Right kidney (tissue), 1 donor: ENCODE results near the gene MAVS.
A peak's percentile ranks its signal among the peaks of the same experiment; 100 is the strongest.
"Not testable (repeated sequence)": the region's sequence is repeated elsewhere in the genome, so short reads cannot be mapped to it uniquely, and the experiment has no call there.

Experiments used
- DNase-seq: peaks from one replicate; pipeline ENCODE4 v3.0.0-alpha.2; 2016

The MAVS gene

DNA sequence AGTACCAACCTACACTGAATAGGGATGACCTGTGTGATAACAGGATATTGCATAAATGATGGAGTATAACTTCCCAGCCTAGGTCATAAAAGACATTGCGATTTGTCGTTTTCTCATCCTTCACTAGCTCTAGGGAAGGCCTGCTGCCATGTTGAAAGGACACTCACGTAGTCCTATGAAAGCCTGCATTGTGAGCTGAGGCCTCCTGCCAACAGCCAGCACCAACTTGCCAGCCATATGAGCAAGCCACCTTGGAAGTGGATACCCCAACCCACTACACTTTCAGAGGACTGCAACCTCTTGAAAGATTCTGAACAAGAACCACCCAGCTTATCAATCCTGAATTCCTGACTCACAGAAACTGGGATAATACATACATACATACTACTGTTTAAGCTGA is 39.1 kb downstream of the MAVS start:
- no peak for DNase-seq

DNA sequence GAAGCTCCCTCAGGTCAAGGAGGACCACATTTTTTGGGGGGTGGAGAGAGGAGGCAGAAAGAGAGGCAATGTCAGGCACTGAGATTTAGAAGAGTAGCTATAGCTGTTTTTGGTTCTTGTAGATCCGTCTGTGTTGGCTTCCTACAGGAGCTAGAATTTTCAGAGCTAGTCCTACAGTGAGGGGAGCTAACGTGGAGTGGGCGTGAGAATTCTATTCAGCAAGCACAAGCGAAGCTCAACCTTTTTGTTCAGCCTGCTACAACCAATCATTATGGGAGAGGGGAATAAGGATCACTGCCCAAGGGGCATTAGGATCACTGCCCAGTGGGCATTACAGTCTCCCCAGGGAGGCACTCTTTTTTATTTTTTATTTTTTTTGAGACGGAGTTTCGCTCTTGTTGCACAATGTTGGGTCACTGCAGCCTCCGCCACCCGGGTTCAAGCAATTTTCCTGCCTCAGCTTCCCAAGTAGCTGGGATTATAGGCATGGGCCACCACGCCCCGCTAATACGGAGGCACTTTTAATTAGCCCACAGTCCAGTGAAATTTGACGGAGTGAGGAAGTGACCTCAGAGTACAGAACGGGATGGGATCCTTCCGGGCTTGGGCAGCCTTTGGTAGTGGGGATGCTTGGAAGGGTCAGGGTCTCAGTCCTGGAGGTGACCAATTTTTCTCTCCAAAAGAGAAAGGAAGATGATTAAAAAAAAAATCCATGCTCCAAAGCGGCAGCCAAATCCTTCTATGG is 41.4 kb downstream of the MAVS start:
- DNase-seq: no peak

DNA sequence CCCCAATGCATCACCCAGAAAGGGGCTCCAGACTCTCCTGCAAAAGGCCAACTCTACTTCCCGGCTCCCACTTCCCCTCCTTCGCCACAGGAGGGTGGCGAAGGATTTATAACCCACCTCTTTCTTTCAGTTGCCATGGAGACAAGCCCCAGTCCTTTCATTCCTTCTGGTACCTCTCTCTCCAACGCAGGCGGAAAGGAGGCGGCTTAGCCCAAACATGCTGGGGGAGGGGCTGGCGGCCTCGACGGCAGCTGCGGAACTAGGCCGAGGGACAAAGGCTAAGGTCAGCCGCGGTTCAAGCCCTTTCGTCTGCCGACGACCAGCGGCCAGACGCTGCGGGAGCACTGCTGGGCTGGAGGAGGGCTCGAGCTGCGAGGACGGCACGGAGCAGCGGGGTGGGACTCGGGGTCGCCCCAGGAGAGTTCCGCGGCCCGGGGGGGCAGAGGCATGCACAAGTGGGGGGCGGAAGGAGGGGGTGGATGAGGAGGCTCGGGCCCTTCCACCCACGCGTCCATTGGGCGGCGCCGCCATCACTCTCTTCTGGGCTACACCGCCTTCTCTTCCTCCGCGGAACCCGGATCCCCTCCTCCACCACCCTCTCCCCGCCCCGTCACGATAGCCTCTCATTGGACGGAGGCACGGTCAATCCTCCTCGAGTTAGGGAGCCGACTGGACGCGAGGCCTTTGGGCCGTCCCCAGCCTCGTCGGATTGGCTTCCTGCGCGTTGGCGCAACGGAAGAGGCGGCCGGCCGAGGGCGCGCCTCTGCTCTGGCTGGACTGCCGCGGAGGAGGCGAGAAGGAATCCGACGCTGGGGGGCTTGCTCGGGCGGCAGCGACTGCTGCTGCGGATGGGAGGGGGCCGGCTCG is 42.2 kb downstream of the MAVS start, which contains the start of gene PANK2:
TSS of gene PANK2 (plus strand) at position 766 of the 867 bp plus-strand sequence.
- DNase-seq: peak; percentile 92

DNA sequence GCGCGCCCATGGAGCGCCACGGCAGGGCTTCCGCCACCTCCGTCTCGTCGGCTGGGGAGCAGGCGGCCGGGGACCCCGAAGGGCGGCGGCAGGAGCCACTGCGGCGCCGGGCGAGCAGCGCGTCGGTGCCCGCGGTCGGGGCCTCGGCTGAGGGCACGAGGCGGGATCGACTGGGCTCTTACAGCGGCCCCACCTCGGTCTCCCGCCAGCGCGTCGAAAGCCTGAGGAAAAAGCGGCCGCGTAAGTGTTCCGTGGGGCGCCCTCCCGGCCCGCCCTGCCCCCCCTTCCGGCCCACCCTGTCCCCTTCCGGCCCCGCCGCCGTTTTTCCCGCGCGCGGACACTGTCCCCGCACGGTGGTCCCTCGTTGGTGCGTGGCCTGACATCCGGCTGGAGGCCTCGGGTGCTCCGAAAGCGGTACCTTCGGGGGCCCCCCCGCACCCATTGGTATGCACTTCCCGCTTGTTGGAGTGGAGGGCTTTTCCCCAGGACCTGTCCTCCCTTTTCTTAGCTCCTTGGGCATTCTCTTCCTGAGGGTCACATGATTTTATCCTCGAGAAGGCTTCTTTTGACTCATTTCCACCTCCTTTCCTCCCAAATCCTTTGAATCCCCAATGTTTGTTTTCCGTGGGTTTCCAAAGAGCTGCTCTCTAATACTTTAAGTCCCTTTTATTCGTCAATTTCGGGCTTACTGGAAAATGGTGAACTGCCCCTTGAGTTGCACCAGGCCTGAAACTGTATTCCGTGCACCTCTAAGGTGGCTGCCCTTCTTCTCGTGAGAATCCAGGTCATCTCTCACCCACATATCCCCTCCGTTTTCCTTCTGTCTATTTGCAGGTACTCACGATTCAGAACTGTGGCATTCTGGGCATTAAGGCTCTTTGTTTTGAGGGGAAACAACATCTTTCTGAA is 43.1 kb downstream of the MAVS start:
- peak; percentile 57 for DNase-seq

DNA sequence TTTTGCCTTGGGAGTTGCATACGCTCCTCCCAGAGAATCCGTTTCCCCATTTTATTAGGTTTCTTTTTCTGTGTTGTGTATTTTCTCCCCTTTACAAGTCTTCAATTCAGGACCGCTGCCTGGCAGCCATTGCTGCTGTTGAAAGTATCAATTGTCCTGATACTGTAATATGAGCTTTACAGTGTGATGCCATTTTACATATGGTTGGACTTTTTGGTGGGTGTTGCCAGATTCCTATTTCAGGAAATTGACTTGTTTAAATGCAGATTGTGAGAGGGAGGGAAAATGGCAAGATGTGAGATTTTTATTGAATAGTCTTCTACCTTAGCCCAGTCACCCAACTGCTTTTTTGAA is 43.7 kb downstream of the MAVS start:
- no peak for DNase-seq

DNA sequence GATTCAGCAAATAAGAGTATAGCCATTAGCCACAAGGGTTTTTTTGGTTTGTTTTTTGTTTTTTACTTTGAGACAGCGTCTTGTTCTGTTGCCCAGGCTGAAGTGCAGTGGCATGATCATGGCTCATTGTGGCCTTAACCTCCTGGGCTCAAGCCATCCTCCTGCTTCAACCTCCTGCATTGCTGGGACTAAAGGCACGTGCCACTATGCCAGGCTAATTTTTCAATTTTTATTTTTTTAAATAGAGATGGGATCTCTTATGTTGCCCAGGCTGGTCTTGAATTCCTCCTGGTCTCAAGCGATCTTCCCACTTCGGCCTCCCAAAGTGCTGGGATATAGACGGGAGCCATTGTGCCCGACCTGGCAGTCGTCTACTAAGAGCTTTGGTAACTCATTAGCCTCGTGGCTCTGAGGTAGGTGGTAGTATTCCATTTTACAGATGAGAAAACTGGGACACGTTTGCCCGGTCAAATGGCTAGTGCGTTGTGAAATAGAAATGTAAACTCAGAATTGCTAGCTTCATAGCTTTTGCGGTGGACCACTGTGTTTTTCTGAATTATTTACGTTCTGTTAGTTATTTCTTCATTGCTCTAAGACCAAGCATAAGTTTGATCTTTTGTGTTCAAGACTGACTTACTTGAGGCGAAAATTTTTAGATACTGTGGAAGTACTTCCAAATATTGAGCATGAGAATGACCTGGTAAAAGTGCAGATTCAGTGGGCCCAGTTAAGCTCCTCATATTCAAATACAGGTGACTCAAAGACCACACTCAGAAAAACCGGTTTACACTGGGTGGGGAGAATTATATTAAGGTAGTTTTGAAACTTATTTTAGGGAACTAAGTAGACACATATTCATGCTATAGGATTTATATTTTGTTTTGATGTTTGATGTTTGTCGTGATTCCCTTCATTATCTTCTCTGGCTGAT is 44.6 kb downstream of the MAVS start:
- no peak for DNase-seq

DNA sequence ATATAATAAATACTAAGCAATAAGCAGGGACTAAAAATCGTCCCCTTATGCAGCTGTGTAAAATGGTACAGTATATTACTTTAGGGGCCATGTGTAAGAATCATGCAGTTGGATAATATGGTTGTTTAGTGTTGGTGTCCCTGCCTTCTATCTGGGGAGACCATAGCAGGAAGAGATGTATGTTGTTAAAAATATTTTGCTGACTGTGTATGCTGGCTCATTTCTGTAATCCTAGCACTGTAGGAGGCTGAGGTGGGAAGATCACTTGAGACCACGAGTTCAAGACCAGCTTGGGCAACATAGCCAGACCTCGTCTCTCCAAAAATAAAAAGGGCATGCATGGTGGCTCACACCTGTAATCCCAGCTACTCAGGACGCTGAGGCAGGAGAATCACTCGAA is 48.2 kb downstream of the MAVS start:
- DNase-seq: no peak

DNA sequence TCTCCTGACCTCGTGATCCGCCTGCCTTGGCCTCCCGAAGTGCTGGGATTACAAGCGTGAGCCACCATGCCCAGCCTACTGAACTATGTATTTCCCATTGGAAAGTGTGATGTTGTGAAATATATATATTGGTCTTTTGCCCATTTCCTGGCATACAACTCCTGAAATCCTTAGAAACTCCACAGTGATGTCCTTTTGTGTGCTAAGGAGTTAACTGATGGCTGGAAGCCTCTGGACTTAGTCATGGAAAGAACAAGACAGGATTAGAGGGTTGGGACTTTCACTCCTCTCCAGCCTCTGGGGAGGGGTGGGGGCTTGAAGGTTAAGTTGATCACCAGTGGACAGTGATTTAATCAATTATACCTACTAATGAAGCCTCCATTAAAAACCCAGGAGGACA is 49.7 kb downstream of the MAVS start:
- DNase-seq: no peak

DNA sequence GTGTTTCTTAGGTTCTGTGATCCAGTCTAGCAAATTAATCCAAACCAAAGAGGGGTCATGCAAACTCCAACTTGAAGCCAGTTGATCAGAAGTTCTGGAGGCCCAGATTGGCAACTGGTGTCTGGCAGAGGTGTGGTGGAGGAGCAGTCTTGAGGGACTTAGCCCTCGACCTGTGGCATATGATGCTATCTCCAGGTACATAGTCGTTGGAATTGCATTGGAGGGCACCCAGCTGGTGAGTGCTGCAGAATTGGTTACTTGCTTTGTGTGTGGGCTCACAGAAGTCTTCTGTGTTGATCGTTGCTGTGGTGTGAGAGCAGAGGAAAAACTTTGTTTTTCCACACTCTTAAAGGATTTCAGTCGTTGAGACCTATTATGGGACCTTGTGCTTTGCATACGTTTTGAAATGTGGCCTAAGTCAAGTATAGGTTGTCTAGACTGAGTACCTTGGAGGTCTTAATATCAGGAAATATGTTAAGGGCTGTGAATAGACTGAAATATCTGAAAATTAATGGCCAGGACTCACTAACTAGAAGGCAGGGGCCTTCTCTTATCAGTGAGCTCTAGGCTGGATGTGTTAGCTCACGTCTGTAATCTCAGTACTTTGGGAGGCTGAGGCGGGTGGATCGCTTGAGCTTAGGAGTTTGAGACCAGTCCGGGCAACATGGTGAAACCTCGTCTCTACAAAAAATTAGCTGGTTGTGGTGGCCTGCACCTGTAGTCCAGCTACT is 50.4 kb downstream of the MAVS start:
- DNase-seq: no peak

DNA sequence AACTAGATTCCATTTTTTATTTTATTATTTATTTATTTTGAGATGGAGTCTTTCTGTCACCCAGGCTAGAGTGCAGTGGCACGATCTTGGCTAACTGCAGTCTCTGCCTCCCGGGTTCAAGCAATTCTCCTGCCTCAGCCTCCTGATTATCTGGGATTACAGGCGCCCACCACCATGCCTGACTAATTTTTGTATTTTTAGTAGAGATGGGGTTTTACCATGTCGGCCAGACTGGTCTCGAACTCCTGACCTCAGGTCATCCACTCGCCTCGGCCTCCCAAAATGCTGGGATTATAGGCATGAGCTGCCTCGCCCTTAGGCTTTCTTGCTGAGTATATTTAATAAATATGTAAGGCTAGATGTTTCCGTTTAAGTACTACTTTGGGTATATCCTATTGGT is 51.5 kb downstream of the MAVS start:
- DNase-seq: not testable (repeated sequence)

DNA sequence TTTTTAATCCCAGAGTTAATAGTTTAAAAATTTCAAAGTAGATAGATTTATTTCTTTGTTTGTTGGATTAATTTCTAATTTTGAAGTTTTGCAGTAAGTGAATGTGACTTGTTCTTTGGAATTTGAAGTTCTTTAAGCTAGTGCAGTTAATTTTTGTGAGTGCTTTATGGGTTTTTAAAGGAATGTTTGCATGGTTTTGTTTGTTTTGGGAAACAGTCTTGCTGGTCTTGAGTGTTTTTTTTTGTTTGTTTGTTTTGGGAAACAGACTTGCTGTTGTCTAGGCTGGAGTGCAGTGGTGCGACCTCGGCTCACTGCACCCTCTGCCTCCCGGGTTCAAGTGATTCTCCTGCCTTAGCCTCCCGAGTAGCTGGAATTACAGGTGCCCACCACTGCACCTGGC is 52.0 kb downstream of the MAVS start:
- DNase-seq: no peak

DNA sequence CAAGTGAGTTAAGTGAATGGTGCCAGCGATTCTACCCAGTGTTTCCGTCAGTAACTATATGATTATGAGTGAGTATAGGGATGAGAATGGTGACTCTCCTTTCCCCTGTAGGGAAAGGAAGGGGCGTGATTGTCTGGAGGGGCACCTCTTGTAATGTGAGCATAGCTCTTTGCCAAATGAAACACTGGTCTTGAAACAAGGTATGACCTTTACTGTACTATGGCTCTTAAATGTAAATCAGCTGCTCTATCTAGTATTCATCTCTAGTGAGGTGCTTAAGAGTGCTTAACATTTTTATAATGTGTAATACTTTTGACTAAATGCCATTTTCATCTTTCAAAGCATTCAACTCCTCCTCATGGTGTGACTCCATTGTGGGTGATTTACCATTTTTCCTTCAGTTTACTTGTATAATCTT is 53.6 kb downstream of the MAVS start:
- DNase-seq: no peak

DNA sequence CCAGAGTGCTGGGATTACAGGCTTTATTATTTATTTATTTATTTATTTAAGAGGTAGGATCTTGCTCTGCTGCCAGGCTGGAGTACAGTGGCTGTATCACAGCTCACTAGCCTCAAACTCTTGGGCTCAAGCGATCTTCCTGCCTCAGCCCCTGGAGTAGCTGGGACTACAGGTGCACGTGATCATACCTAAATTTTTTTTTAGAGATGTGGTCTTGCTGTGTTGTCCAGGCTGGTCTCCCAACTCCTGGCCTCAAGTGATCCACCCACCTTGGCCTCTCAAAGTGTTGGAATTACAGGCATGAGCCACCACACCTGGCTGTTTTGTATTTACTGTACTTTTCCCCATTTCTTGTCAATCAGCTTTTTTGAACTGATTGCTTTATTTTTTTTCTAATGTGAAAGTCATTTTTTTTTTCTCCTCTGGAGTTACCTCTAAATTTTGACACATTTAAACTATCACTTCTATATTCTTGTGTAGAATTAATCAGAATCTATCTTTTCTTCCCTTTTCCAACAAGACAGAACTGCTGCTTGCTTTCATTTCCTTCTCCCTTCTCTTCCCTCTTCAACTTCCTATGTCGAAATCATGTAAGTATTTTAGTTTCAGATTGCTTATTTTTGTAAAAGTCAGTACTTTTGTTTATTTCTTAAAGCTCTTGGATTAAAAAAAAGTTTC is 54.5 kb downstream of the MAVS start:
- no peak for DNase-seq

DNA sequence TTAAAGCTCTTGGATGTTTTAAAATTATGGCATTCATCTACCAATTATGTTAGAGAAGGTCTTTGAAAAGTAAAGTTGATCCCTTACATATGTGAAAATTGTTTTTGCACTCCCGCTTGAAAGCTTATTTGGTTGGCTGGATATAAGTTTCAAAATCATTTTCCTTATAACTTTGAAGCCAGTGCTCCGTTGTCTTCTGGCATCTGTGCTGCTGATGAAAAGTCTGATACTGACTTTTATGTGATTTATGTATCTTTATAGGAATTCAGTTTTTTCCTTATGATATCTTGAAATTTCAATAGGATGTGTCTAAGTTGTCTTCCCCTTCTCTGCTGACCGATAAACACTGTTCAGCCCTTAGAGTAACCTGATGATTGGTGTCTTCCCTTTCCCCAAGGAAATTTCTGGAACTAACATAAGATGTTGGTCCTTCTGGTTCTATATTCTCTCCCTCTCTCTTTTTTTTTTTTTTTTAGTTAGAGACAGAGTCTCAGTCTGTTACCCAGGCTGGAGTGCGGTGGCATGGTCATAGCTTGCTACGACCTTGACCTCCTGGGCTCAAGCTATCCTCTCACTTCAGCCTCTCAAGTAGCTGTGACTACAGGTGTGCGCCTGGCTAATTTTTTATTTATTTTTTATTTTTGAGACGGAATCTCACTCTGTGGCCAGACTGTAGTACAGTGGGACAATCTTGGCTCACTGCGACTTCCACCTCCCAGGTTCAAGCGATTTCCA is 55.2 kb downstream of the MAVS start:
- DNase-seq: no peak

DNA sequence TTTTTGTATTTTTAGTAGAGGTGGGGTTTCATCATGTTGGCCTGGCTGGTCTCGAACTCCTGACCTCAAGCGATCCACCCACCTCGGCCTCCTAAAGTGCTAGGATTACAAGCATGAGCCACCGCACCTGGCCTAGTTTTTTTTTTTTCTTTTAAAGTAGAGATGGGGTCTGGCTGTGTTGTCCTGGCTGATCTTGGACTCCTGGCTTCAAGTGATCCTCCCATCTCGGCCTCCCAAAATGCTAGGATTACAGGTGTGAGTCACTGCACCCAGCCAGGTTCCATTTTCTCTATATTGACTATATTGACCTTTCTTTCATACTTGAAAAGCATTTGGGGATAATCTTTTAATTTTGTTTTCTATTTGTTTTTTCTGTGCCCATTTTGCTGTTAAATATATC is 55.8 kb downstream of the MAVS start:
- no peak for DNase-seq

DNA sequence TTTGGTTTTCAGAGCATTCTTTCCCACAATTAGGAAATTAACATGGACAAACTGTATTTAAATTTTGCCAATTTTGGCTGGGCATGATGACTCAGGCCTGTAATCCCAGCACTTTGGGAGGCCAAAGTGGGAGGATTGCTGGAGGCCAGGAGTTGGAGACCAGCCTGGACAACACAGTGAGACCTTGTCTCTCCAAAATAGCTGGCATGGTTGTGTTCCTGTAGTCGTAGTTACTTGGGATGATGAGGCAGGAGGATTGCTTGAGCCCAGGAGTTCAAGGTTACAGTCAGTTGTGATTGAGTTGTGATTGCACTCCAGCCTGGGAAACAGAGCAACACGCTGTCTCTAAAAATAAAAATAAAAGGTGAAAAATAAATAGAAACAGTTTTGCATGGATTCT is 57.6 kb downstream of the MAVS start:
- DNase-seq: no peak

DNA sequence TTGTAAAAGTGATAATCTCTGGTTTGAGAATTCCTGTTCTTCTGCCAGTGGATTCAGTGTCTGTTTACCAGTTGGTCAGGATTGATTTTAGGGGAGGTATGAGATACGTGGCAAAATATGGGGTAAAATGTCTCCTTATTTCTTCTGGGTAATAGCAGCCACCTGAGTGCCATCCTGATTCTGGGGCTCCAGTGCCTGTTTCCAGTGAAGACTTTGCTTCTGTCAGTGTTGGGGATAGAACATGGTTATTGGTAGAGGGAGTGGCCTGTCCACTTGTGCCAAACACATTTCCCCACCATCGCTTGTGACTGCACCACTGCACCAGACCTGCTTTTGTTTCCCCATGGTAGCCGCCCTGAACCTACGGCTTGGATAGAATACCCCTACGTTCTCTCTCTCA is 58.2 kb downstream of the MAVS start:
- no peak for DNase-seq

DNA sequence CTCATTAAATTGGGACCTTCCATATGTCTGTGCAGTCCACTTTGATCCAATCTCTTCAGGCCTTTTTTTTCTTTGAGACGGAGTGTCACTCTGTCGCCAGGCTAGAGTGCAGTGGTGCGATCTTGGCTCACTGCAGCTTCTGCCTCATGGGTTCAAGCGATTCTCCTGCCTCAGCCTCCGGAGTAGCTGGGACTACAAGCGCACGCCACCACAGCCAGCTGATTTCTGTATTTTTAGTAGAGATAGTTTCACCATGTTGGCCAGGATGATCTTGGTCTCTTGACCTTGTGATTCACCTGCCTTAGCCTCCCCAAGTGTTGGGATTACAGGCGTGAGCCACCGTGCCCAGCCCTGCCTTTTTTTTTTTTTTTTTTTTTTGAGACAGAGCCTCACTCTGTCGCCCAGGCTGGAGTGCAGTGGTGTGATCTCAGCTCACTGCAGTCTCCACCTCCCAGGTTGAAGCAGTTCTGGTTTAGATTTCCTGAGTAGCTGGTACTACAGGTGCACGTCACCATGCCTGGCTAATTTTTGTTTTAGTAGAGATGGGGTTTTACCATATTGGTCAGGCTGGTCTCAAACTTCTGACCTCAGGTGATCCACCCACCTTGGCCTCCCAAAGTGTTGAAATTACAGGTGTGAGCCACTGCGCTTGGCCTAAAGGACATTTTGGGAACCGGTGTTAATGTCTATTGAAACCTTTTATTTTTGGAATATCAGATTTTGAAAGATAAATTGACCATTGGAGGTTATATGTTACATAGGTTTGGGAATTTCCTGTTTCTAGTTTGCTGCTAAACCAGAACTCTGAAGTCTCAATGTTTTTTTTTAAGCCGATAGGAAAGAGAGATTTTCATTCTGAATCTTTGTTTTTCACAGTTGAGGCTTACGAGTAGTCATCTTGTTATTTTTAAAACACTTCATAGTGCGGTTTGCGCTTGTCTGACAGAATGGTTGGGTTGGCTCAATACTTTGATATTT is 60.4 kb downstream of the MAVS start:
- DNase-seq: not testable (repeated sequence)
